NCI-H128 (cell line): Measurements from ENCODE around the gene NAT8.
"Not testable (repeated sequence)": the region's sequence is repeated elsewhere in the genome, so short reads cannot be mapped to it uniquely, and the experiment has no call there.

Experiments
- DNase-seq: peaks from one replicate; lab custom pipeline; 2025; ENCODE audit not compliant: unreplicated experiment; lab: John Stamatoyannopoulos, UW

Gene NAT8

GRCh38 chr2:73638429-73638828 lies 3.8 kb downstream of the NAT8 start:
- no peak for DNase-seq

GRCh38 chr2:73636977-73637376 lies 5.2 kb downstream of the NAT8 start:
- DNase-seq: not testable (repeated sequence)

- not testable (repeated sequence) for DNase-seq
Observed at GRCh38 chr2:73630662-73631266, 11.5 kb downstream of the NAT8 start.

- not testable (repeated sequence) for DNase-seq
Observed at GRCh38 chr2:73628493-73628892, 13.7 kb downstream of the NAT8 start.

DNA sequence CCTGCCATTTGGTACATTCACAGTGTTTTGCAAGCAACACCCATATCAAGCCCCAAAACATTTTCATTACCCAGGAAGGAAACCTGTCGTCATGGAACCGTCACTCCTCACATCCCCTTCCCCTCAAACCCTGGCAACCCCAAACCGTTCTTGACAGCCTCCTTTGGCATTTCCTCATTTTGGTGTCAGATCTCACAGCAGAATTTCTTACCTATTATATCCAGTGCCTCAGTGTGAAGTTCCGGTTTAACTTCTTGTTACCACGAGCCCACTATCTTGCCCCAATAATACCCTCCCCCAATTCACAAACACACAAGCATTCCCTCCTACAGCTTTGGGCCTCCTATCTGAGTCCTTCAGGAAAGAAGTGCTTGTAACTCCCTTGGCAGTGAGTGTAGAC lies 16.0 kb downstream of the NAT8 start:
- not testable (repeated sequence) for DNase-seq

- DNase-seq: not testable (repeated sequence)
Observed at GRCh38 chr2:73624625-73625024, 17.6 kb downstream of the NAT8 start.

DNA sequence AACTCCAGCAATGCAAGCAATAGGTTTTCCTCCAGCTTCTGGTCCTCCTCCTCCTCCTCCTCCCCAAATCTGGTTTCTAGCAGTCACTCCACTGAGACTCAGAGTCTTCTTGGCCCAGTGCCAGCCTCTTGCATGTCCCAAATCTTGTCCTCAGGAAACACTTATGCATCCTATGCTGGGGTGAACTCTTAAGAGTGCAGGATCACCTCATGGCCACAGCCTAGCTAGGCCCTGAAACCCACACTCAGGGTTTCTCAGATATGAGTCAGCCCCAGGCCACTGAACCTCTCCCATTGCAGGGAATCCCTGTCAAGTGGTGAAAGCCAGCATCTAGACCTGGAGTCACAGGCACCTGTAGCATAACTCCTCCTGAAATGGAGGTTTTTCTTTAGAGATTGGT lies 18.2 kb downstream of the NAT8 start:
- not testable (repeated sequence) for DNase-seq

DNA sequence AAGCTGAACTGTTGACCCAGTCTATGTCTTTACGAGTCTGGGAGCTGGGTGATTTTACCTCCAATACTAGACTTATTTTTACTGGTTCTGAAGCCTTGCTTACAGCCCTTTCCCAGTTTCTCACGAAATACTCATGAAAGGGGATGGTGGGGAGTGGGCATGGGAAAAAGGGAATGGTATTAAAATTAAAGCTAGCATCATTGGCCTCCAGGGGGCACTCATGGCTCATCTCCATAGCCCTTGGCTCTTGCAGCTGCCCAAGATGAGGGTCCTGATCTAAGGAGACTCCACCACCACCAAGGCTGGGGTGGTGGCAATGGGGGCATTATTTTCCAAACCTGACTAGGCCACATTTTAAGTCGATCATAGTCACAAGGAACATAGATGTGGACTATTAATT lies 22.3 kb downstream of the NAT8 start:
- DNase-seq: not testable (repeated sequence)

- DNase-seq: no peak
Observed at GRCh38 chr2:73614997-73615396, 27.2 kb downstream of the NAT8 start.

GRCh38 chr2:73614105-73614504 lies 28.1 kb downstream of the NAT8 start:
- no peak for DNase-seq

DNA sequence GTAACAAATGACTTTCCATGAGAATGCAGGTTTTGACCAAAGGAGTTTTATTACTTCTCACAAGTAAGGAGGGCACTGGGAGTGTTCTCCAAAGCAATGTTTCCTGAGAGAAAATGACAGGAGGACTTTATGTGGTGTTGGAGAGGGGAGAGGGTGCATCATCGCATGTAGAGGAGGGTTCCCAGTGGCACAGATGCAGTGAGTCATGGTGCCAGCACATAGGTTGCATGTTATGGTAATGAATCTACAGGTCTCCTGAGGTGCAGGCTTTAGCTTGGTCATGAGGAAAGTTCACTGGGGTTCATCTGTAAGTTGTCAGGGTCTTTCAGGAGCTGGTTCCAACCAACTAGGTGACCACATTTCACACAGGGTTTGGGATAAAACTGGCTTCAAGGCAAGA lies 30.4 kb downstream of the NAT8 start:
- DNase-seq: no peak

GRCh38 chr2:73611193-73611592 lies 31.0 kb downstream of the NAT8 start:
- DNase-seq: no peak

GRCh38 chr2:73610111-73610510 lies 32.1 kb downstream of the NAT8 start:
- no peak for DNase-seq

- DNase-seq: not testable (repeated sequence)
Observed at GRCh38 chr2:73604589-73604988, 37.6 kb downstream of the NAT8 start.

- not testable (repeated sequence) for DNase-seq
Observed at GRCh38 chr2:73603099-73603588, 39.1 kb downstream of the NAT8 start.

DNA sequence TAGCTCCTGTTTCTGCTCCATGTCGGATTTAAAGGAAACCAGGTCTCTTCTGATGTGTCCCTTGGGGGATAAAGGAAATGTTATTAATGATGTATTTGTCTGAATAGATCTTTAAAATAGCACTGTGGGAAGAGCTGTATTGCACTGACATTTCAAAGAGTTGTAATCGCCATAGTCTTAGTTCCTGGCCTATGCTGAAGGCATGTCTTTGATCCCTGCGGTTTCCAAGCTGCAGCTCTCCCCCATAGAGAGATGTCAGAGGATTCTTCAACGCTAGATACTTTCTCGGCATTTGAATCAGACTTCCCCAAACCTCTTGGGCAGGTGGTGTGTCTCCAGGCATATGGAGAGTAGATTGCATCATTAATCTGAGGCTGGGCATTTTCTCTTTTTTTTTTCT lies 40.4 kb downstream of the NAT8 start:
- no peak for DNase-seq

DNA sequence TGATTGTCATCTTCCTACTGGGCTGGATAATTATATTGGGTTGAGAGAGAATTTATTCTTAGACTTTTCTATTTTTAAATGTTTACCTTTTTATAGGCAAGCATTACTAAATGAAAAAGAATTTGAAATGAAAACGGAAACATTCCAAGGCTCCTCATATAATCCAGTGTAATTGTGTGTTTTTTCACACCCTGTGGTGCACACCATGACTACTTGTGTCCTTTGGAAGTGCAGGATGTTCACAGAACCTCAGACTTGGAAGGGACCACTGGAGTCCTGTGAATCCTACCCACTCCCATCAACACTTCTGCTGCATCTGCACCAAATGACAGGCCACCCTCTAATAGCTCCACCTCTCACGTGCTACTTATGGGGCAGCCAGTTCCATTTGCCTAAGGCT lies 48.0 kb downstream of the NAT8 start:
- DNase-seq: no peak

DNA sequence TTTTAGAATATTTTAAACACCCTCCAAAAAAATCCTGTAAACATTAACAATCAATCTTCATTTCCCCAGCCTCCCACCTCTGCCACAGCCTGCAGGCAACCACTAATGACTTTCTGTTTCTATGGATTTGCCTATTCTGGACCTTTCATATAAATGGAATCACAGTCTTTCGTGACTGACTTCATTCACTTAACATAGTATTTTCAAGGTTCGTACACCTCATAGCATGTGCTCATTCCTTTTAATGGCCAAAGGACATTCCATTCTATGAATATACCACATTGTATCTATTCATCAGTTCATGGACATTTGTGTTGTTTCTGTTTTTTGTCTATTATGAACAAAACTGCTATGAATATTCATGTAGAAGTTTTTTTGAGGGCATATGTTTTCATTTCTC lies 48.5 kb downstream of the NAT8 start:
- DNase-seq: no peak
